HepG2 (cell line): ENCODE measurements around the gene TSPYL1. TPM values are rescaled to one million over a fixed set of nuclear protein-coding genes. Genes with fewer than 3 reads are reported as not detected.

Experiments
- ATAC-seq: fragments of 200-7000 bp; cut with Tn5 transposase; 3 replicates; pipeline ENCODE4 v1.9.1; 2020; ENCODE audit warnings: mild to moderate bottlenecking, moderate library complexity
- BruUV-seq: library from RNA; stranded (reverse); fragments of 400-500 nt; replicated peaks from 2 replicates; lab custom pipeline; 2021; lab: Mats Ljungman, UMichigan
- CTCF ChIA-PET: fragments of 300-600 bp; formaldehyde crosslinking; extraction: SDS; loops from one replicate; lab custom pipeline; 2021; ENCODE audit warnings: low total read pairs, inconsistent platforms, low intra/inter-chr PET ratio; lab: Yijun Ruan, JAX
- POLR2A ChIA-PET: fragments of 350-600 bp; sonication (Branson Sonifier 250); formaldehyde crosslinking; loops from one replicate; lab custom pipeline; 2020; ENCODE audit warnings: antibody characterized with exemption, inconsistent platforms; lab: Yijun Ruan, JAX
- DNase-seq: peaks from one replicate; pipeline ENCODE4 v3.0.0-alpha.2; 2015; ENCODE audit warnings: low spot score
- FAIRE-seq: peaks from 3 replicates; lab custom pipeline; 2011; peaks lifted over from hg19 to GRCh38; lab: Jason Lieb, UNC
- H2AFZ ChIP-seq: one replicate; pipeline ENCODE4 v1.6.1; 2011; ENCODE audit warnings: low read length, inconsistent platforms
- H3K27ac ChIP-seq: fragments of 300-600 bp; 3 replicates; pipeline ENCODE4 v1.8.0; 2011; ENCODE audit warnings: mixed run types, mild to moderate bottlenecking, mixed read lengths, low read length, inconsistent platforms; ENCODE audit not compliant: insufficient read depth; ENCODE audit errors: extremely low read length
- H3K27me3 ChIP-seq, 2 experiments: fragments of 200-600 bp in 1 of 2; 2 replicates in 1 of 2; 3 replicates in 1 of 2; pipeline versions ENCODE4 v1.6.0 to v1.8.0; 2011; ENCODE audit warnings: low read length in 2 of 2, mild to moderate bottlenecking in 2 of 2, moderate library complexity in 2 of 2, inconsistent platforms in 1 of 2; ENCODE audit not compliant: insufficient read depth in 2 of 2, control insufficient read depth in 1 of 2
- H3K36me3 ChIP-seq, 2 experiments: fragments of 200-600 bp in 1 of 2; replicated peaks in 1 of 2; 2 replicates in 1 of 2; 3 replicates in 1 of 2; pipeline versions ENCODE4 v1.5.1 to v1.8.0; 2011; ENCODE audit warnings: low read length in 2 of 2, inconsistent platforms in 1 of 2; ENCODE audit not compliant: insufficient read depth in 2 of 2, control insufficient read depth in 1 of 2
- H3K4me1 ChIP-seq: 2 replicates; pipeline ENCODE4 v1.5.1; 2012; ENCODE audit warnings: low read length, inconsistent platforms; ENCODE audit not compliant: insufficient read depth
- H3K4me2 ChIP-seq: 2 replicates; pipeline ENCODE4 v1.6.0; 2011; ENCODE audit warnings: low read depth, low read length, inconsistent platforms
- H3K4me3 ChIP-seq, 3 experiments: fragments of 200-600 bp in 1 of 3; sonication (generic), shearing (Covaris generic) in 1 of 3; replicated peaks in 1 of 3; 2 replicates each; pipeline ENCODE4 v1.5.1; 2011 to 2016; ENCODE audit warnings: low read length in 3 of 3, inconsistent platforms in 2 of 3, low read depth in 2 of 3, mild to moderate bottlenecking in 2 of 3, control low read depth in 1 of 3, mixed read lengths in 1 of 3; ENCODE audit not compliant: insufficient read depth in 1 of 3
- H3K79me2 ChIP-seq: one replicate; pipeline ENCODE4 v1.6.1; 2011; ENCODE audit warnings: low read length, inconsistent platforms; ENCODE audit not compliant: insufficient read depth
- H3K9ac ChIP-seq: 2 replicates; pipeline ENCODE4 v1.6.0; 2011; ENCODE audit warnings: mild to moderate bottlenecking, low read depth, low read length, inconsistent platforms; ENCODE audit not compliant: insufficient read depth
- H3K9me3 ChIP-seq: 2 replicates; pipeline ENCODE4 v1.5.1; 2012; ENCODE audit warnings: mild to moderate bottlenecking, low read length
- H4K20me1 ChIP-seq: 2 replicates; pipeline ENCODE4 v1.6.0; 2011; ENCODE audit warnings: inconsistent platforms, mild to moderate bottlenecking, low read length, moderate library complexity; ENCODE audit not compliant: insufficient read depth
- CBX1 ChIP-seq: IDR thresholded peaks from one replicate; pipeline ENCODE4 v1.6.1; 2016; ENCODE audit warnings: antibody characterized with exemption, low read depth
- FOXA3 ChIP-seq: IDR thresholded peaks from 2 replicates; pipeline ENCODE4 v1.6.1; 2016; ENCODE audit warnings: missing genetic modification reagents, missing compliant biosample characterization
- KAT7 ChIP-seq: IDR thresholded peaks from 2 replicates; pipeline ENCODE4 v1.6.1; 2018; ENCODE audit warnings: borderline replicate concordance, missing compliant biosample characterization
- MTA1 ChIP-seq: sonication (generic); formaldehyde crosslinking; IDR thresholded peaks from 2 replicates; pipeline ENCODE4 v1.4.0; 2020; ENCODE audit warnings: missing genetic modification reagents, mild to moderate bottlenecking, borderline replicate concordance
- PAWR ChIP-seq: sonication (generic); formaldehyde crosslinking; IDR thresholded peaks from 2 replicates; pipeline ENCODE4 v1.4.0; 2020; ENCODE audit warnings: missing genetic modification reagents, mild to moderate bottlenecking, borderline replicate concordance
- RAD21 ChIP-seq: fragments of 450-650 bp; formaldehyde crosslinking; IDR thresholded peaks from 2 replicates; pipeline ENCODE4 v1.5.0; 2020; ENCODE audit warnings: mild to moderate bottlenecking
- RELA ChIP-seq: sonication (generic); formaldehyde crosslinking; IDR thresholded peaks from 2 replicates; pipeline ENCODE4 v1.4.0; 2020; ENCODE audit warnings: missing genetic modification reagents
- RFXANK ChIP-seq: IDR thresholded peaks from 2 replicates; pipeline ENCODE4 v1.6.1; 2016
- SAP130 ChIP-seq: IDR thresholded peaks from 2 replicates; pipeline ENCODE4 v1.6.1; 2016; ENCODE audit warnings: low read depth
- SMC3 ChIP-seq: IDR thresholded peaks from 2 replicates; pipeline ENCODE4 v1.6.1; 2011; ENCODE audit warnings: low read length, improper control_type of control experiment
- STAG1 ChIP-seq: sonication (generic); formaldehyde crosslinking; IDR thresholded peaks from 2 replicates; pipeline ENCODE4 v1.4.0; 2020; ENCODE audit warnings: missing genetic modification reagents
- ZBTB38 ChIP-seq: sonication (generic); formaldehyde crosslinking; IDR thresholded peaks from 2 replicates; pipeline ENCODE4 v1.5.1; 2020; ENCODE audit warnings: mild to moderate bottlenecking, missing genetic modification reagents
- ZBTB7A ChIP-seq: sonication (generic); formaldehyde crosslinking; IDR thresholded peaks from 2 replicates; pipeline ENCODE4 v1.8.0; 2022; ENCODE audit warnings: mild to moderate bottlenecking, missing genetic modification reagents
- ZFP36L2 ChIP-seq: sonication (generic); formaldehyde crosslinking; IDR thresholded peaks from 2 replicates; pipeline ENCODE4 v1.4.0; 2020; ENCODE audit warnings: missing genetic modification reagents
- ZNF121 ChIP-seq: sonication (generic); formaldehyde crosslinking; IDR thresholded peaks from 2 replicates; pipeline ENCODE4 v1.5.0; 2020; ENCODE audit warnings: mild to moderate bottlenecking, missing genetic modification reagents
- ZNF256 ChIP-seq: sonication (generic); formaldehyde crosslinking; conservative IDR thresholded peaks from 2 replicates; pipeline ENCODE4 v1.4.0; 2020; ENCODE audit warnings: missing genetic modification reagents
- ZNF292 ChIP-seq: sonication (generic); formaldehyde crosslinking; IDR thresholded peaks from 2 replicates; pipeline ENCODE4 v1.8.1; 2022; ENCODE audit warnings: mild to moderate bottlenecking, low read depth, missing genetic modification reagents, borderline replicate concordance
- ZNF431 ChIP-seq: sonication (generic); formaldehyde crosslinking; IDR thresholded peaks from 2 replicates; pipeline ENCODE4 v1.9.0; 2022; ENCODE audit warnings: missing genetic modification reagents, low read depth, mild to moderate bottlenecking, borderline replicate concordance
- ZNF772 ChIP-seq: sonication (generic); formaldehyde crosslinking; IDR thresholded peaks from 2 replicates; pipeline ENCODE4 v1.5.0; 2020; ENCODE audit warnings: mild to moderate bottlenecking, missing genetic modification reagents
- WGBS: methylation state at CpG from one replicate; pipeline ENCODE4 v1.1.6; 2017; ENCODE audit warnings: low lambda C conversion rate; 5-methylcytosine and 5-hydroxymethylcytosine counted together
- in situ Hi-C: cut with HindIII; loops from 2 replicates; pipeline ENCODE4 v1.10.0; 2017; ENCODE audit warnings: low pct_unique_long_range_greater_than_20kb; ENCODE audit not compliant: extremely low pct_ligation_motif_present
- intact Hi-C: fragments of 100-400 bp; cut with micrococcal nuclease; formaldehyde crosslinking; loops from one replicate; pipeline ENCODE4 v1.10.0; 2022; ENCODE audit not compliant: unreplicated experiment
- polyA plus RNA-seq, 8 experiments: library from polyadenylated mRNA; depleted of rRNA in 3 of 8; stranded (reverse) in 7 of 8; unstranded in 1 of 8; fragments of >200 nt; fragmentation: Illumina TruSeq in 4 of 8; extraction: Trizol in 4 of 8; gene quantifications; 2 replicates each; pipeline versions ENCODE4 v1.2.1 to v1.2.3, GENCODE V29; 2011 to 2016; ENCODE audit warnings: low read depth in 4 of 8, missing spikeins in 1 of 8, mixed read lengths in 1 of 8; ENCODE audit not compliant: insufficient read depth in 1 of 8
- total RNA-seq, 5 experiments: library from RNA; depleted of rRNA; stranded (reverse); fragments of >200 nt; fragmentation: Illumina TruSeq; extraction: Trizol; gene quantifications; 2 replicates each; pipeline ENCODE4 v1.2.3, GENCODE V29; 2016; ENCODE audit warnings: low read depth in 1 of 5
- TF ChIP-seq, protein P1 (sequence below): sonication (generic); formaldehyde crosslinking; IDR thresholded peaks from 2 replicates; pipeline ENCODE4 v1.4.0; 2020; ENCODE audit warnings: missing genetic modification reagents
- TF ChIP-seq, protein P2 (sequence below): sonication (generic); formaldehyde crosslinking; IDR thresholded peaks from 2 replicates; pipeline ENCODE4 v1.4.0; 2020; ENCODE audit warnings: mild to moderate bottlenecking, missing genetic modification reagents
- TF ChIP-seq, protein P3 (sequence below): sonication (generic); formaldehyde crosslinking; IDR thresholded peaks from 2 replicates; pipeline ENCODE4 v1.5.0; 2020; ENCODE audit warnings: mild to moderate bottlenecking, missing genetic modification reagents, moderate library complexity

TSPYL1 gene
- total and polyA plus RNA-seq, 2 of the 13 experiments (the other 11 are each of a cell fraction or from before 2014, with no cell fraction given), result 28.3 to 93.0 TPM

DNA sequence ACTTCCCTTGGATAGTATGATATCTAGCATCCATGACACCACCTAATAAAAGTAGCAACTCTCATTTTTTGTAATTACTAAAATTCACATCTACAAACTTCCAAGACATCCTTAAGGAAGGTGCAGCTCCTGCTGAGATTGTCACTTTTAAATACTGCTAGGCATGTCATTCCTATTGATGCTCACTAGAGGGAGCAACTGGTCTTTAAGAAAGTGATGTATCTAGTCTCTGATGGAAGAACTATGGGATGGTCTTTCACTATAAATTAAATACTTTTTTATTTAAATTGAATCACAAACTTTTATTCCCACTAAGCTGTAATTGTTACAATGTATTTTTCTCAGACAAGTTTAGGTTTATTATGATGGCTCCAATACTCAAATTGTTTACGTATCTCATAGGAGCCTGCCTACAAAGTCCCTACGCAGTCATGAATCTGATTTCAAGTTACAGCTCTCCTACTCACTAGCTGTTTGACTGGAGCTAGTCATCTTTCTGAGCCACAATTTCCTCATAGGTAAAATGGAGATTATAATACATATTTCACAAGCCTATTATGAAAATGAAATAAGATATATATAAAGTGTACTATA lies 8.1 kb upstream of the TSPYL1 start:
- Histone ChIP-seq H3K27me3 (no peaks in the 10 kb centered on the region), H3K27ac (no peak overlapping the region), H4K20me1 (no peaks in the 10 kb centered on the region), H3K4me2 (no peak overlapping the region), H3K9ac (no peak overlapping the region), H2AFZ (no peak overlapping the region), H3K4me3 (no peak overlapping the region), H3K36me3 (no peaks in the 10 kb centered on the region), H3K9me3 (no peaks in the 10 kb centered on the region), H3K4me1 (no peaks in the 10 kb centered on the region), H3K79me2 (no peaks in the 10 kb centered on the region)
- ATAC-seq (peak; percentile 69), DNase-seq (peak; percentile 38), FAIRE-seq (peak; percentile 60)
- ChIA-PET CTCF (interaction anchor here (0.7 to 2.2 kb wide), 4 partner anchors 30 to 358 kb away, joined by 3 to 21 read pairs (median 8); no protein-coding TSS in a partner anchor), POLR2A (no interaction called here)
- no TSS peak for BruUV-seq
- in situ Hi-C loops, result loop anchor here (10.0 to 25.0 kb wide), 2 partner anchors 247 to 375 kb away; partner anchors contain the start of gene ZUP1
- WGBS, result 98% methylated on average over 2 of the region's 2 CpGs
- intact Hi-C loops, result loop anchor here (1.0 to 5.0 kb wide), 4 partner anchors 30 to 360 kb away; no protein-coding TSS in a partner anchor
- TF ChIP-seq ZNF772 (CRISPR knock-in tag) (no peak), ZNF292 (CRISPR knock-in tag) (no peak), FOXA3 (CRISPR knock-in tag) (peak; percentile 20; the same call in 1 of the 2 replicates), MTA1 (no peak), ZNF431 (no peak), RAD21 (CRISPR knock-in tag) (peak; percentile 23; the same call in 1 of the 2 replicates), SAP130 (CRISPR knock-in tag) (0 out of 2 replicates have a peak, but pooled peaks have one; percentile 19), RFXANK (no peak), CBX1 (no peak), KAT7 (CRISPR knock-in tag) (no peak), RELA (CRISPR knock-in tag) (no peak), SMC3 (peak; percentile 58; the same call in 1 of the 2 replicates), PAWR (CRISPR knock-in tag) (no peak), ZNF256 (no peak), ZNF121 (CRISPR knock-in tag) (no peak), ZBTB7A (CRISPR knock-in tag) (no peak), ZBTB38 (CRISPR knock-in tag) (no peak), ZFP36L2 (CRISPR knock-in tag) (no peak), STAG1 (CRISPR knock-in tag) (peak; percentile 79)
- TF ChIP-seq, protein P1, sequence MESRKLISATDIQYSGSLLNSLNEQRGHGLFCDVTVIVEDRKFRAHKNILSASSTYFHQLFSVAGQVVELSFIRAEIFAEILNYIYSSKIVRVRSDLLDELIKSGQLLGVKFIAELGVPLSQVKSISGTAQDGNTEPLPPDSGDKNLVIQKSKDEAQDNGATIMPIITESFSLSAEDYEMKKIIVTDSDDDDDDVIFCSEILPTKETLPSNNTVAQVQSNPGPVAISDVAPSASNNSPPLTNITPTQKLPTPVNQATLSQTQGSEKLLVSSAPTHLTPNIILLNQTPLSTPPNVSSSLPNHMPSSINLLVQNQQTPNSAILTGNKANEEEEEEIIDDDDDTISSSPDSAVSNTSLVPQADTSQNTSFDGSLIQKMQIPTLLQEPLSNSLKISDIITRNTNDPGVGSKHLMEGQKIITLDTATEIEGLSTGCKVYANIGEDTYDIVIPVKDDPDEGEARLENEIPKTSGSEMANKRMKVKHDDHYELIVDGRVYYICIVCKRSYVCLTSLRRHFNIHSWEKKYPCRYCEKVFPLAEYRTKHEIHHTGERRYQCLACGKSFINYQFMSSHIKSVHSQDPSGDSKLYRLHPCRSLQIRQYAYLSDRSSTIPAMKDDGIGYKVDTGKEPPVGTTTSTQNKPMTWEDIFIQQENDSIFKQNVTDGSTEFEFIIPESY (CRISPR knock-in tag), result no peak
- TF ChIP-seq, protein P2, sequence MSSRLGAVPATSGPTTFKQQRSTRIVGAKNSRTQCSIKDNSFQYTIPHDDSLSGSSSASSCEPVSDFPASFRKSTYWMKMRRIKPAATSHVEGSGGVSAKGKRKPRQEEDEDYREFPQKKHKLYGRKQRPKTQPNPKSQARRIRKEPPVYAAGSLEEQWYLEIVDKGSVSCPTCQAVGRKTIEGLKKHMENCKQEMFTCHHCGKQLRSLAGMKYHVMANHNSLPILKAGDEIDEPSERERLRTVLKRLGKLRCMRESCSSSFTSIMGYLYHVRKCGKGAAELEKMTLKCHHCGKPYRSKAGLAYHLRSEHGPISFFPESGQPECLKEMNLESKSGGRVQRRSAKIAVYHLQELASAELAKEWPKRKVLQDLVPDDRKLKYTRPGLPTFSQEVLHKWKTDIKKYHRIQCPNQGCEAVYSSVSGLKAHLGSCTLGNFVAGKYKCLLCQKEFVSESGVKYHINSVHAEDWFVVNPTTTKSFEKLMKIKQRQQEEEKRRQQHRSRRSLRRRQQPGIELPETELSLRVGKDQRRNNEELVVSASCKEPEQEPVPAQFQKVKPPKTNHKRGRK (CRISPR knock-in tag), result no peak
- TF ChIP-seq, protein P3, sequence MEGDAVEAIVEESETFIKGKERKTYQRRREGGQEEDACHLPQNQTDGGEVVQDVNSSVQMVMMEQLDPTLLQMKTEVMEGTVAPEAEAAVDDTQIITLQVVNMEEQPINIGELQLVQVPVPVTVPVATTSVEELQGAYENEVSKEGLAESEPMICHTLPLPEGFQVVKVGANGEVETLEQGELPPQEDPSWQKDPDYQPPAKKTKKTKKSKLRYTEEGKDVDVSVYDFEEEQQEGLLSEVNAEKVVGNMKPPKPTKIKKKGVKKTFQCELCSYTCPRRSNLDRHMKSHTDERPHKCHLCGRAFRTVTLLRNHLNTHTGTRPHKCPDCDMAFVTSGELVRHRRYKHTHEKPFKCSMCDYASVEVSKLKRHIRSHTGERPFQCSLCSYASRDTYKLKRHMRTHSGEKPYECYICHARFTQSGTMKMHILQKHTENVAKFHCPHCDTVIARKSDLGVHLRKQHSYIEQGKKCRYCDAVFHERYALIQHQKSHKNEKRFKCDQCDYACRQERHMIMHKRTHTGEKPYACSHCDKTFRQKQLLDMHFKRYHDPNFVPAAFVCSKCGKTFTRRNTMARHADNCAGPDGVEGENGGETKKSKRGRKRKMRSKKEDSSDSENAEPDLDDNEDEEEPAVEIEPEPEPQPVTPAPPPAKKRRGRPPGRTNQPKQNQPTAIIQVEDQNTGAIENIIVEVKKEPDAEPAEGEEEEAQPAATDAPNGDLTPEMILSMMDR, result peak; percentile 80
